Neuronal stem cell (in vitro differentiated cells): ENCODE measurements around the gene VPREB1.
"Not testable (repeated sequence)": the region's sequence is repeated elsewhere in the genome, so short reads cannot be mapped to it uniquely, and the experiment has no call there.

Experiments
- DNase-seq: peaks from one replicate; pipeline ENCODE4 v3.0.0-alpha.2; 2013; ENCODE audit warnings: low spot score
- H2AFZ ChIP-seq: one replicate; pipeline ENCODE4 v1.6.1; 2013; ENCODE audit warnings: mild to moderate bottlenecking, low read length, inconsistent platforms
- H2AK5ac ChIP-seq: 2 replicates; pipeline ENCODE4 v1.6.1; 2013; ENCODE audit warnings: low read depth, mild to moderate bottlenecking, inconsistent platforms, low read length, moderate library complexity, mixed read lengths
- H2BK120ac ChIP-seq: 2 replicates; pipeline ENCODE4 v1.6.1; 2013; ENCODE audit warnings: low read depth, mild to moderate bottlenecking, inconsistent platforms, low read length, moderate library complexity, mixed read lengths
- H2BK12ac ChIP-seq: one replicate; pipeline ENCODE4 v1.6.1; 2013; ENCODE audit warnings: low read length, inconsistent platforms
- H2BK15ac ChIP-seq: 2 replicates; pipeline ENCODE4 v1.6.1; 2013; ENCODE audit warnings: mild to moderate bottlenecking, low read length, inconsistent platforms, mixed read lengths
- H2BK5ac ChIP-seq: one replicate; pipeline ENCODE4 v1.6.1; 2013; ENCODE audit warnings: inconsistent platforms, mild to moderate bottlenecking, low read length, moderate library complexity
- H3K14ac ChIP-seq: one replicate; pipeline ENCODE4 v1.6.1; 2013; ENCODE audit warnings: low read length, inconsistent platforms
- H3K18ac ChIP-seq: 2 replicates; pipeline ENCODE4 v1.6.1; 2013; ENCODE audit warnings: low read length, inconsistent platforms
- H3K23ac ChIP-seq: 2 replicates; pipeline ENCODE4 v1.6.1; 2013; ENCODE audit warnings: low read depth, mild to moderate bottlenecking, mixed read lengths, low read length, inconsistent platforms; ENCODE audit not compliant: poor library complexity
- H3K27ac ChIP-seq: replicated peaks from 3 replicates; pipeline ENCODE4 v1.5.1; 2013; ENCODE audit warnings: low read length, inconsistent platforms
- H3K27me3 ChIP-seq, 3 experiments: 2 replicates each; pipeline ENCODE4 v1.6.1; 2013; ENCODE audit warnings: low read length in 3 of 3, mild to moderate bottlenecking in 2 of 3, inconsistent platforms in 1 of 3, low read depth in 1 of 3, mixed read lengths in 1 of 3, moderate library complexity in 1 of 3; ENCODE audit not compliant: control insufficient read depth in 3 of 3, insufficient read depth in 3 of 3
- H3K36me3 ChIP-seq, 2 donors: replicated peaks in 1 of 2; 2 replicates each; pipeline ENCODE4 v1.6.1; 2013; ENCODE audit warnings: low read length in 2 of 2; ENCODE audit not compliant: control insufficient read depth in 2 of 2, insufficient read depth in 2 of 2
- H3K4ac ChIP-seq: 2 replicates; pipeline ENCODE4 v1.6.1; 2013; ENCODE audit warnings: inconsistent platforms, mild to moderate bottlenecking, low read length, moderate library complexity
- H3K4me1 ChIP-seq, 2 donors: 1 replicate in 1 of 2; 2 replicates in 1 of 2; pipeline ENCODE4 v1.6.1; 2013; ENCODE audit warnings: low read length in 2 of 2, low read depth in 1 of 2; ENCODE audit not compliant: control insufficient read depth in 2 of 2, insufficient read depth in 1 of 2
- H3K4me2 ChIP-seq: one replicate; pipeline ENCODE4 v1.6.1; 2013; ENCODE audit warnings: mild to moderate bottlenecking, low read length, inconsistent platforms; ENCODE audit not compliant: insufficient read depth, poor library complexity, severe bottlenecking
- H3K4me3 ChIP-seq, 2 donors: 2 replicates each; pipeline ENCODE4 v1.5.1; 2013; ENCODE audit warnings: low read length in 2 of 2, mild to moderate bottlenecking in 2 of 2, inconsistent platforms in 1 of 2, moderate library complexity in 1 of 2
- H3K79me1 ChIP-seq: one replicate; pipeline ENCODE4 v1.6.1; 2013; ENCODE audit warnings: low read depth, mild to moderate bottlenecking, inconsistent platforms, low read length, moderate library complexity
- H3K9ac ChIP-seq: one replicate; pipeline ENCODE4 v1.6.1; 2013; ENCODE audit warnings: mild to moderate bottlenecking, low read depth, low read length, inconsistent platforms; ENCODE audit not compliant: poor library complexity
- H3K9me3 ChIP-seq, 2 donors: replicated peaks in 1 of 2; 2 replicates each; pipeline versions ENCODE3 to v1.6.1; 2013; ENCODE audit warnings: low read length in 2 of 2, mild to moderate bottlenecking in 2 of 2, inconsistent platforms in 1 of 2, low read depth in 1 of 2, mixed read lengths in 1 of 2, moderate library complexity in 1 of 2; ENCODE audit not compliant: control insufficient read depth in 2 of 2, insufficient read depth in 1 of 2
- H4K8ac ChIP-seq: one replicate; pipeline ENCODE4 v1.6.1; 2013; ENCODE audit warnings: low read depth, mild to moderate bottlenecking, inconsistent platforms, low read length, moderate library complexity
- H4K91ac ChIP-seq: one replicate; pipeline ENCODE4 v1.6.1; 2013; ENCODE audit warnings: low read length, low read depth, mild to moderate bottlenecking, inconsistent platforms; ENCODE audit not compliant: poor library complexity
- WGBS, 2 donors: extraction: QIAGEN DNeasy Blood & Tissue Kit; methylation state at CpG; one replicate each; pipeline ENCODE4 v1.1.7; 2013; ENCODE audit warnings: missing lambda C conversion rate in 2 of 2, mixed read lengths in 1 of 2; ENCODE audit not compliant: insufficient read length in 2 of 2, insufficient replicate concordance in 1 of 2; ENCODE audit errors: extremely low coverage in 2 of 2; 5-methylcytosine and 5-hydroxymethylcytosine counted together

Gene VPREB1

DNA sequence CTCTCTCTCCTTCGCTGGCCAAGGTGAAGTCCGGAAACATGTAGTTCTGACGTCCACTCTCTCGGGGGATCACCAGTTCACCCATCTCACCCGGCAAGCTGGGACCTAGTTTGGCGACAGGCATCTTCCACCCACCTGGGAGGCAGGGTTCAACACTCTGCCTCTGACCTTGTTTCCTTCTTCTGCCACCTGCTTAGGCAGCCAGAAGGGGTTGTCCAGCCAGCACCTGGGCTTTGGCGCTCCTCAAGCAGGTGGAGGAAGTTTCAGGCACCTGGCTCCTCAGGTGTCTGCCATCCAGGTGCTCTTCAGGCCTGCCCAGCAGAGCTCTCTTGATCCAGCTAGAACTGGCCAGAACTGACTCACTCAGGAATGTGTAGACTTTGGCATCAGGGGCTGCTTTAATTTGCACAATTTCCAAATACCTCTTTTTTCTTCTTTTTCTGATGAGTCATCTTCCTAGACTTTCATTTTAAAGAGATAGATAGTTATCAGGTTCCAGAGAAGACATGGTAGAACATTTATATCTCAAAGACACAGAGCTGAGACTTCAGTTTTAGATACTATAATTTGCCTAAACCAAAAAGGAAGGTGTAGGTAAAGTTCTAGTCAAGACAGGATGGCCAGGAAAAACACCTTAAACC, 25.6 kb downstream of the VPREB1 start:
- not testable (repeated sequence) for H3K4ac ChIP-seq, H3K27me3 ChIP-seq, H3K4me2 ChIP-seq, H3K36me3 ChIP-seq, H2AFZ ChIP-seq, H3K18ac ChIP-seq, H2AK5ac ChIP-seq, H2BK12ac ChIP-seq, H4K91ac ChIP-seq, H3K14ac ChIP-seq, H3K79me1 ChIP-seq, H4K8ac ChIP-seq, H3K23ac ChIP-seq, H3K27ac ChIP-seq, H2BK5ac ChIP-seq, H3K9ac ChIP-seq, H2BK120ac ChIP-seq, H3K4me1 ChIP-seq, H3K4me3 ChIP-seq, DNase-seq, H2BK15ac ChIP-seq, H3K9me3 ChIP-seq
- WGBS, 2 donors, result no CpG with 5 or more reads among the region's 7 CpGs

DNA sequence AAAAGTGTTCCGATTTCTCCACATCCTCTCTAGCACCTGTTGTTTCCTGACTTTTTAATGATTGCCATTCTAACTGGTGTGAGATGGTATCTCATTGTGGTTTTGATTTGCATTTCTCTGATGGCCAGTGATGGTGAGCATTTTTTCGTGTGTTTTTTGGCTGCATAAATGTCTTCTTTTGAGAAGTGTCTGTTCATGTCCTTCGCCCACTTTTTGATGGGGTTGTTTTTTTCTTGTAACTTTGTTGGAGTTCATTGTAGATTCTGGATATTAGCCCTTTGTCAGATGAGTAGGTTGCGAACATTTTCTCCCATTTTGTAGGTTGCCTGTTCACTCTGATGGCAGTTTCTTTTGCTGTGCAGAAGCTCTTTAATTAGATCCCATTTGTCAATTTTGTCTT, 32.8 kb downstream of the VPREB1 start:
- not testable (repeated sequence) for H3K9me3 ChIP-seq, H3K36me3 ChIP-seq, H3K27me3 ChIP-seq, H3K9ac ChIP-seq, H2BK12ac ChIP-seq, H4K8ac ChIP-seq, DNase-seq, H3K18ac ChIP-seq, H3K23ac ChIP-seq, H2AFZ ChIP-seq, H4K91ac ChIP-seq, H3K4me3 ChIP-seq, H3K14ac ChIP-seq, H3K4me1 ChIP-seq, H3K4ac ChIP-seq, H3K79me1 ChIP-seq, H2BK5ac ChIP-seq, H3K4me2 ChIP-seq, H2AK5ac ChIP-seq, H3K27ac ChIP-seq, H2BK120ac ChIP-seq, H2BK15ac ChIP-seq
- WGBS, 2 donors, result no CpG with 5 or more reads among the region's 4 CpGs

DNA sequence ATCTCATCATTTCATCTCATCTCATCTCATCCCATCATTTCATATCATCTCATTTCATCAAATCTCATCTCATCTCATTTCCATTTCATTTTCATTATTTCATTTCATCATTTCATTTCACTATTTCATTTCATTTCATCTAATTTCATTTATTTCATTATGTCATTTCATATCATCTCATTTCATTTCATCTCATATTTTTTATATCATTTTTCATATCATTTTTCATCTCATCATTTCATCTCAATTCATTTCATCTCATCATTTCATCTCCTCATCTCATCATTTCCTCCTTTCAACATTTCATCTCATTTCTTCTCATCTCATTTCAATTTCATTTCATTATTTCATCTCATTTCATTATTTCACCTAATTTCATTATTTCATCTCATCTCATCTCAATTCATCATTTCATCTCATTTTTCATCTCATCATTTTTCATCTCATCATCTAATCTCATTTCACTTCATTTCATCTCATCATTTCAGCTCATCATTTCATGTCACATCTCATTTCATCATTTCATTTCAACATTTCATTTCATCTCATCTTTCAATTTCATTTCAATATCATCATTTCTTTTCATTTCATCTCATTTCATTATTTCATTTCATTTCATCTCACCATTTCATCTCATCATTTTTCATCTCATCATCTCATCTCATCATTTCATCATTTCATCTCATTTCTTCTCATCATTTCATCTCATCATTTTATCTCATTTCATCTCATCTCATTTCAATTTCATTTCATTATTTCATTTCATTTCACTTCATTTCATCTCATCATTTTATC, 40.6 kb downstream of the VPREB1 start:
- H3K9ac ChIP-seq, H3K4me1 ChIP-seq, H3K14ac ChIP-seq, H3K4me3 ChIP-seq, H3K79me1 ChIP-seq, H2BK12ac ChIP-seq, H3K18ac ChIP-seq, H3K23ac ChIP-seq, H2BK15ac ChIP-seq, H3K27me3 ChIP-seq, H2AFZ ChIP-seq, H3K4ac ChIP-seq, H2AK5ac ChIP-seq, H4K8ac ChIP-seq, DNase-seq, H3K4me2 ChIP-seq, H3K27ac ChIP-seq, H2BK120ac ChIP-seq, H2BK5ac ChIP-seq, H3K36me3 ChIP-seq, H4K91ac ChIP-seq, H3K9me3 ChIP-seq: not testable (repeated sequence)

DNA sequence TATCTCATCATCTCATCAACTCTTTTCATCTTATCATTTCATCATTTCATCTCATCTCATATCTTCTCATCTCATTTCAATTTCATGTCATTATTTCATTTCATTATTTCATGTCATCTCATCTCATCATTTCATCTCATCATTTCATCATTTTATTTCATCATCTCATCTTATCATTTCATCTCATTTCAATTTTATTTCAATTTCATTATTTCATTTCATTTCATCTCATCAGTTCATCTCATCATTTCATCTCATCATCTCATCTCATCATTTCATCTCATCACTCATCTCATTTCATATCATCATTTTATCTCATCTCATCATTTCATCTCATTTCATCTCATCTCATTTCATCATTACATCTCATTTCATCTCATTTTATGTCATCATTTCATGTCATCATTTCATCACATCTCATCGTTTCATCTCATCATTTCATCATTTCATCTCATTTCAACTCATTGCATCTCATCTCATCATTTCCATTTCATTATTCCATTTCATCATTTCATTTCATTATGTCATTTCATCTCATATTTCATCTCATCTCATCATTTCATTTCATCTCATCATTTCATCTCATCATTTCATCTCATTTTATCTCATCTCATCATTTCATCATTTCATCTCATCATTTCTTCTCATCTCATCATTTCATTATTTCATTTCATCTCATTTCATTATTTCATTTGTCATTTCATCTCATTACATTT, 42.0 kb downstream of the VPREB1 start:
- not testable (repeated sequence) for H3K27me3 ChIP-seq, H3K9ac ChIP-seq, H3K79me1 ChIP-seq, H3K4me1 ChIP-seq, H3K14ac ChIP-seq, H3K4me2 ChIP-seq, H4K91ac ChIP-seq, H3K4me3 ChIP-seq, H3K23ac ChIP-seq, H3K18ac ChIP-seq, H2AK5ac ChIP-seq, H2BK12ac ChIP-seq, H3K4ac ChIP-seq, H2BK5ac ChIP-seq, H4K8ac ChIP-seq, H3K9me3 ChIP-seq, H2AFZ ChIP-seq, H2BK120ac ChIP-seq, H3K27ac ChIP-seq, H3K36me3 ChIP-seq, DNase-seq, H2BK15ac ChIP-seq
- no CpG with 5 or more reads among the region's 1 CpG for WGBS, 2 donors
